Endothelial cell (in vitro differentiated cells): ENCODE results near the gene HAP1. TPM values are rescaled to one million over a fixed set of nuclear protein-coding genes. Genes with fewer than 3 reads are reported as not detected.
"Not testable (repeated sequence)": the region's sequence is repeated elsewhere in the genome, so short reads cannot be mapped to it uniquely, and the experiment has no call there.

Experiments used
- DNase-seq: peaks from one replicate; pipeline ENCODE4 v3.0.0; 2021; ENCODE audit warnings: low spot score
- H3K27ac Mint-ChIP-seq: one replicate; pipeline ENCODE4 v1.8.0; 2021; ENCODE audit warnings: mixed read lengths, inconsistent platforms; ENCODE audit not compliant: unreplicated experiment
- H3K27me3 Mint-ChIP-seq: one replicate; pipeline ENCODE4 v1.8.0; 2021; ENCODE audit warnings: mild to moderate bottlenecking, moderate library complexity, mixed read lengths, inconsistent platforms; ENCODE audit not compliant: unreplicated experiment
- H3K36me3 Mint-ChIP-seq: one replicate; pipeline ENCODE4 v1.8.0; 2021; ENCODE audit warnings: mild to moderate bottlenecking, low read depth, mixed read lengths, inconsistent platforms; ENCODE audit not compliant: unreplicated experiment
- H3K4me1 Mint-ChIP-seq: one replicate; pipeline ENCODE4 v1.8.0; 2021; ENCODE audit warnings: mild to moderate bottlenecking, mixed read lengths, inconsistent platforms; ENCODE audit not compliant: unreplicated experiment
- H3K4me3 Mint-ChIP-seq: one replicate; pipeline ENCODE4 v1.8.0; 2021; ENCODE audit warnings: mild to moderate bottlenecking, mixed read lengths, inconsistent platforms; ENCODE audit not compliant: unreplicated experiment
- H3K9me3 Mint-ChIP-seq: one replicate; pipeline ENCODE4 v1.8.0; 2021; ENCODE audit warnings: mixed read lengths, inconsistent platforms; ENCODE audit not compliant: unreplicated experiment
- CTCF ChIP-seq: fragments of 200-600 bp; sonication (generic); IDR thresholded peaks from one replicate; pipeline ENCODE4 v1.5.0; 2021; ENCODE audit warnings: antibody characterized with exemption; ENCODE audit not compliant: unreplicated experiment
- total RNA-seq: library from RNA; stranded (reverse); fragmentation: NEBNext Ultra II Directional; extraction: Animal tissue kit (Norgen Biotek cat#: 25700); gene quantifications from one replicate; pipeline ENCODE4 v1.2.1, GENCODE V29; 2021; ENCODE audit not compliant: unreplicated experiment

HAP1 gene
- total RNA-seq, 1 donor from 2014 or later = 18.1 TPM

GRCh38 chr17:41777574-41778188 lies 43.2 kb upstream of the HAP1 start:
- peaks cover 13% of the 10 kb centered on the region for H3K27me3 Mint-ChIP-seq
- peak overlapping the region; percentile 87 for H3K27ac Mint-ChIP-seq
- H3K4me1 Mint-ChIP-seq = peaks cover 61% of the 10 kb centered on the region
- no peaks in the 10 kb centered on the region for H3K9me3 Mint-ChIP-seq
- TF ChIP-seq CTCF = no peak
- no peak overlapping the region for H3K4me3 Mint-ChIP-seq
- H3K36me3 Mint-ChIP-seq = peaks cover 23% of the 10 kb centered on the region
- DNase-seq = no peak

DNA sequence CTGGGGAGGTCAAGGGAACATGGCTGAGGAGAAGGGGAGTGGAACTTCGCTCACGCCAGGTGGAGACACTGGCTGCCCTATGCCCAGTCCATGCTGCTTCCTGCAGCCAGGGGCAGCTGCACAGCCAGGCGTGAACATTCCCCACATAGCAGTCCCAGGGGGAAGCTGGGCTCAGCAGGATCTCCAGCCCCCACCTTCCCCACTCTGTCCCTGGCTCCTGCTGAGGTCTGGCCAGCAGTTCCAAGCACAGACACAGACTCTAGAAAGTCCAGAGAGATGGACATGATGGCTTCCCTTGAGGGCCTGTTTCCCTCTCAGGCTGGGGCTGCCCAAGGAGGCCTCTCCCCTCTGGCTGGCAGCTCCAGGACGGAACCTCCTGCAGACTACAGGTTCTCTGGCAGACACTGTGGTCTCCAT lies 42.7 kb upstream of the HAP1 start:
- H3K4me1 Mint-ChIP-seq = peaks cover 60% of the 10 kb centered on the region
- peaks cover 21% of the 10 kb centered on the region for H3K36me3 Mint-ChIP-seq
- H3K27me3 Mint-ChIP-seq = peaks cover 11% of the 10 kb centered on the region
- no peaks in the 10 kb centered on the region for H3K9me3 Mint-ChIP-seq
- no peak overlapping the region for H3K4me3 Mint-ChIP-seq
- no peak for TF ChIP-seq CTCF
- DNase-seq = no peak
- peak overlapping the region; percentile 87 for H3K27ac Mint-ChIP-seq

GRCh38 chr17:41776262-41776900 lies 41.9 kb upstream of the HAP1 start:
- Mint-ChIP-seq H3K27ac (peak overlapping the region; percentile 91), H3K4me3 (peak overlapping the region; percentile 32), H3K36me3 (peaks cover 17% of the 10 kb centered on the region), H3K4me1 (peaks cover 56% of the 10 kb centered on the region)
- not testable (repeated sequence) for H3K9me3 Mint-ChIP-seq, DNase-seq, H3K27me3 Mint-ChIP-seq

DNA sequence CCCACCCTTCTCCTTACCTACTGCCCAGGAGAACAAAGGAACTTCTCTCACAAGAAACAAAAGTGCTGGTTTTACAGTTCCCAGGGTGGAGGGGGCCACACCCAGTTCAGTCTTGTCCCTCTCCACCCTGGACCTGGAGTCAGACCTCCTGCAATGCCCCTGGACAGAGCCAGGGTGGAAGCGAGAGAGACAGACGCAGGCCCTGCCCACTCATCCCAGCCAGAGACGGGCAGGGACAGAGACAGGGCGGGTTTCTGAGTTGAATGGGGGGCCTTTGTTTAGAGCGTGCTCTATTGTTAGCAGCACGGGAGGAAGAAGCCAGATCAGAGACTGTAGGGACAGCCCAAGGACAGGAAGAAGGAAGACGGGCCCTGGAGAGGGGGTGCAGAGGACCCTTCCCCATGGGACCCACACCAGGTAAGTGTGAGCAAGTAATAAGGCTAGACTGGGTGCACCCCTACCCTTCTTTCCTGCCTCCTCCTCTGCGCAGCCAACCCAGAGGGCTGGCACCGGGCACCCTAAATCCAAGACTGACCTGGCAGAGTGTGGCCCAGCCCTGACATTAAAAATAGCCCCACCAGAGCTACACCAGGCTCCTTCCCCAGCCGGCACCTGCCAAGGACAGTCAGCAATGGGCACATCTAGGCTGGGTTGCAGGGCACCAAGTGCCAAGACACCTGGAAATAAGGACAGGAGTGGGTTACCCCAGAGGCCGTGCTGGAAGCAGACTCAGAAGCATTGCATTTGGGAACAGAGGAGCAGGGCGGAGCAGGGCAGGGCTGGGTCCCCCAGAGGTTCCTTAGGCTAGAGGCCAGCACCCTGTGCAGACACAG lies 41.2 kb upstream of the HAP1 start:
- no peak for DNase-seq
- H3K27me3 Mint-ChIP-seq = peaks cover 9% of the 10 kb centered on the region
- peaks cover 54% of the 10 kb centered on the region for H3K4me1 Mint-ChIP-seq
- H3K36me3 Mint-ChIP-seq = peaks cover 19% of the 10 kb centered on the region
- TF ChIP-seq CTCF = no peak
- no peaks in the 10 kb centered on the region for H3K9me3 Mint-ChIP-seq
- peak overlapping the region; percentile 91 for H3K27ac Mint-ChIP-seq
- peak overlapping the region; percentile 79 for H3K4me3 Mint-ChIP-seq

GRCh38 chr17:41773731-41774193 lies 39.3 kb upstream of the HAP1 start:
- Mint-ChIP-seq H3K36me3 (peaks cover 24% of the 10 kb centered on the region), H3K4me1 (peaks cover 51% of the 10 kb centered on the region), H3K27me3 (peaks cover 17% of the 10 kb centered on the region), H3K9me3 (no peaks in the 10 kb centered on the region), H3K4me3 (no peak overlapping the region), H3K27ac (peak overlapping the region; percentile 52)
- TF ChIP-seq CTCF = no peak
- DNase-seq = no peak
